Erythroblast (primary cell): Measurements from ENCODE around the gene SLC29A3.

Experiments
- GATA1 ChIP-seq: IDR thresholded peaks from 2 replicates; pipeline ENCODE4 v1.6.1; 2011; ENCODE audit warnings: low read depth, mild to moderate bottlenecking, control low read depth, low read length, moderate library complexity
- POLR2A ChIP-seq: IDR thresholded peaks from 2 replicates; pipeline ENCODE4 v1.6.1; 2011; ENCODE audit warnings: mild to moderate bottlenecking, low read length

DNA sequence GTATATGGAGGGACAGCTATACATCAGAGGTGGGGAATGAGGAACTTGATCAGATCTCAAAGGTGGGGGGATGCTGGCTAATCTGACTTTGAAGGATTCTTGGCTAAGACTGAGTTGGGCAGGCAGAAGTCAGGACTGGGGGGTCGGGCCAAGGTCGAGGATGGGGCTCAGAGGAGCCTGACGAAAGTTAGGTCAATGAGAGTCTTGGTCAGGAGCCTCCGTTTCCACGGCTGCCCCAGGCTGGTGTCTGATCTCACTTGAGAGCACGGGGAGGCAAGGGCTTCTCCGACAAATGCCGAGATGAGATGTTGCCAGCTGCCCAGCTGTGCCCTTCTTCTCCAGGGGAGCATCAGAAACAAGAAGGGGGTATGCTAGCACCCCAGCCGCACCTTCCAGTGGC lies 5.7 kb downstream of the SLC29A3 start:
- TF ChIP-seq POLR2A = no peak
- TF ChIP-seq GATA1 = no peak
